Kidney (tissue), 14 donors: Measurements from ENCODE around the gene METTL27. TPM values are rescaled to one million over a fixed set of nuclear protein-coding genes. Genes with fewer than 3 reads are reported as not detected.

Source experiments
- DNase-seq, 5 donors: peaks; one replicate each; pipeline ENCODE4 v3.0.0-alpha.2; 2013 to 2020
- FAIRE-seq: peaks from 2 replicates; lab custom pipeline; 2012; peaks lifted over from hg19 to GRCh38; lab: Jason Lieb, UNC
- H3K27ac ChIP-seq, 2 donors: one replicate each; pipeline ENCODE4 v1.7.0; 2013; ENCODE audit warnings: low read depth in 2 of 2, low read length in 2 of 2, inconsistent platforms in 1 of 2
- H3K27me3 ChIP-seq: one replicate; pipeline ENCODE4 v1.7.1; 2013; ENCODE audit warnings: low read length, inconsistent platforms; ENCODE audit not compliant: control insufficient read depth, insufficient read depth
- H3K36me3 ChIP-seq, 3 donors: one replicate each; pipeline versions ENCODE4 v1.7.0 to v1.7.1; 2013; ENCODE audit warnings: low read length in 3 of 3, control low read depth in 1 of 3, inconsistent platforms in 1 of 3; ENCODE audit not compliant: insufficient read depth in 3 of 3, control insufficient read depth in 2 of 3
- H3K4me1 ChIP-seq, 3 donors: one replicate each; pipeline versions ENCODE4 v1.7.0 to v1.7.1; 2013; ENCODE audit warnings: low read length in 3 of 3, inconsistent platforms in 1 of 3, low read depth in 1 of 3; ENCODE audit not compliant: control insufficient read depth in 2 of 3, insufficient read depth in 2 of 3
- H3K4me3 ChIP-seq, 3 donors: one replicate each; pipeline versions ENCODE4 v1.7.0 to v1.8.1; 2013; ENCODE audit warnings: low read length in 3 of 3, control low read depth in 1 of 3, inconsistent platforms in 1 of 3
- H3K9ac ChIP-seq, 3 donors: one replicate each; pipeline versions ENCODE4 v1.7.0 to v1.7.1; 2013; ENCODE audit warnings: low read length in 3 of 3, control low read depth in 1 of 3, inconsistent platforms in 1 of 3
- H3K9me3 ChIP-seq, 3 donors: one replicate each; pipeline versions ENCODE4 v1.7.0 to v1.7.1; 2013; ENCODE audit warnings: low read length in 3 of 3, control low read depth in 1 of 3, inconsistent platforms in 1 of 3; ENCODE audit not compliant: control insufficient read depth in 2 of 3, insufficient read depth in 1 of 3
- intact Hi-C: fragments of 100-400 bp; cut with DNase I; formaldehyde crosslinking; loops from one replicate; pipeline ENCODE4 v1.11.1; 2022
- polyA plus RNA-seq: library from polyadenylated mRNA; stranded (reverse); fragments of 350-450 nt; fragmentation: Illumina TruSeq; extraction: RNeasy Lipid Tissue Mini Kit (QIAGEN cat#74804); gene quantifications from one replicate; pipeline ENCODE4 v1.2.3, GENCODE V29; 2014; ENCODE audit warnings: low read depth, low replicate concordance; ENCODE audit not compliant: insufficient read depth
- total RNA-seq: library from RNA; stranded (reverse); fragmentation: NEBNext Ultra II Directional; extraction: Animal tissue kit (Norgen Biotek cat#: 25700); gene quantifications from one replicate; pipeline ENCODE4 v1.2.1, GENCODE V29; 2021
- TF ChIP-seq, protein P1 (sequence below): IDR thresholded peaks from 3 replicates; pipeline ENCODE4 v1.5.1; 2012; ENCODE audit warnings: mild to moderate bottlenecking, moderate library complexity, borderline replicate concordance; ENCODE audit not compliant: insufficient read depth; ENCODE audit errors: extremely low read depth
- donor health status: control.
- donor health status: control.
- donor health status: control.
- donor health status: control.
- donor health status: control.
- donor health status: DM: yes; HTN: yes; CAD: no.
- donor health status: Normal renal cell carcinoma (clear cell type).

The METTL27 gene
- total and polyA plus RNA-seq, 2 donors from 2014 or later = 12.9 to 19.3 TPM

DNA sequence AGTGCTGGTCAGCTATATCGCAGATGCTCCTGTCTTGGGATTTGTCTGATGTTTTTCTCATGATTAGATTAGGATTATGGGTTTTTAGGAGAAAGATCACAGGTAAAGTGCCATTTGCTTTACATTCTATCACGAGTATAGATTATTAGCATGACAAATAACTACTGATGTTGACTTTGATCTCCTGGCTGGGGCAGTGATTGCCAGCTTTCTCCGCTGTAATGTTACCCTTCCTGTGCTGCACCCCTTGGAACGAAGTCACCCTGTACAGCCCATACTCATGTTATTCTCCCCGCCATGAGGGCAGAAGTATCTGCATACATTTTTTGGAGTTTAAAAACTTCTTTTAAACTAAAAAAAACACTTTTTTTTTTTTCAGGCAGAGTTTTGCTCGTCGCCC lies 22.3 kb downstream of the METTL27 start:
- DNase-seq = peak in 1 of 5 donors; percentile 7
- H3K9ac ChIP-seq = no peak overlapping the region
- intact Hi-C loops = no loop called here
- FAIRE-seq = no peak
- no peak overlapping the region for H3K4me3 ChIP-seq
- no peak overlapping the region for H3K27ac ChIP-seq
- H3K4me1 ChIP-seq = no peaks in the 10 kb centered on the region
- H3K9me3 ChIP-seq = no peaks in the 10 kb centered on the region
- TF ChIP-seq, protein P1, sequence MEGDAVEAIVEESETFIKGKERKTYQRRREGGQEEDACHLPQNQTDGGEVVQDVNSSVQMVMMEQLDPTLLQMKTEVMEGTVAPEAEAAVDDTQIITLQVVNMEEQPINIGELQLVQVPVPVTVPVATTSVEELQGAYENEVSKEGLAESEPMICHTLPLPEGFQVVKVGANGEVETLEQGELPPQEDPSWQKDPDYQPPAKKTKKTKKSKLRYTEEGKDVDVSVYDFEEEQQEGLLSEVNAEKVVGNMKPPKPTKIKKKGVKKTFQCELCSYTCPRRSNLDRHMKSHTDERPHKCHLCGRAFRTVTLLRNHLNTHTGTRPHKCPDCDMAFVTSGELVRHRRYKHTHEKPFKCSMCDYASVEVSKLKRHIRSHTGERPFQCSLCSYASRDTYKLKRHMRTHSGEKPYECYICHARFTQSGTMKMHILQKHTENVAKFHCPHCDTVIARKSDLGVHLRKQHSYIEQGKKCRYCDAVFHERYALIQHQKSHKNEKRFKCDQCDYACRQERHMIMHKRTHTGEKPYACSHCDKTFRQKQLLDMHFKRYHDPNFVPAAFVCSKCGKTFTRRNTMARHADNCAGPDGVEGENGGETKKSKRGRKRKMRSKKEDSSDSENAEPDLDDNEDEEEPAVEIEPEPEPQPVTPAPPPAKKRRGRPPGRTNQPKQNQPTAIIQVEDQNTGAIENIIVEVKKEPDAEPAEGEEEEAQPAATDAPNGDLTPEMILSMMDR = no peak
- H3K36me3 ChIP-seq = no peaks in the 10 kb centered on the region
- no peaks in the 10 kb centered on the region for H3K27me3 ChIP-seq

DNA sequence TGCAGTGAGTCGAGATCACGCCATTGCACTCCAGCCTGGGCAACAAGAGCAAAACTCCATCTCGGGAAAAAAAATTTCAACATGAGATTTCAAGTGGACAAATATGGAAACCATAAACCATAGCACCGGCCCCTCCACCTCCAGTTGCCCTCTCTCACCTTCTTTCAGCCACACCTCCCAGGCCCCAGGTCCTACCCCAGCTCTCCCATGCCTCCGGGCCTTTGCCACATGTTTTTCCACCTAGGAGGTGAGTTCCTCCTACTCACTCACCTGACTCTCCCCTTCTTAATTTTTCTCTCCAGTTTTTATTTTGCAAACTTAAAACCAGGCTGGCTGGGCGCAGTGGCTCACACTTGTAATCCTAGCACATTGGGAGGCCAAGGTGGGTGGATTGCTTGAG lies 25.2 kb downstream of the METTL27 start:
- FAIRE-seq = no peak
- intact Hi-C loops = no loop called here
- DNase-seq = peak in 2 of 5 donors; percentile 27 to 30

DNA sequence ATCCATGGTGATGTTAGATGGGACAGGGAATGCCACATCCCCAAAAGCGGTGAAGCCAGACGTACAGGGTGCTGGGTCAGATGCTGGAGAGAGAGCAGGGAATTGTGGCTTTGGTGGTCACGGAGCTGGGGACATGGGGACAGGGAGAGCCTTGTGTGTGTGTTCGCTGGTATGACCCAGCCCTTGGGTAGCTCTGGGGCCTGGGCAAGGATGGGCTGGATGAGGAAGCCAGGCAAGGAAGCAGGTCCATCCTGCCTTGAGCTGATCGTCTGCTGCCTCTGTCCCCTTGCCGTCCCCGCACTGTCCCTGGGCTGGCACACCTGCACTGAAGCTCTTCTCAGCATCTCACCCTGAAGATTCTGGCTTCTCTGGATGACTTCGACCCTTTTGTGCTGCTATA lies 26.9 kb downstream of the METTL27 start:
- intact Hi-C loops = no loop called here
- no peaks in the 10 kb centered on the region for H3K27me3 ChIP-seq
- H3K9ac ChIP-seq = no peak overlapping the region
- TF ChIP-seq, protein P1 = no peak
- H3K9me3 ChIP-seq = no peaks in the 10 kb centered on the region
- DNase-seq (peak in 2 of 5 donors; percentile 23 to 53), FAIRE-seq (no peak)
- no peaks in the 10 kb centered on the region for H3K36me3 ChIP-seq
- H3K4me1 ChIP-seq = no peaks in the 10 kb centered on the region
- no peak overlapping the region for H3K27ac ChIP-seq
- H3K4me3 ChIP-seq = no peak overlapping the region

More for the DNA sequence above, 25.2 kb downstream of the METTL27 start:
- Histone ChIP-seq H3K36me3 (no peaks in the 10 kb centered on the region), H3K27me3 (no peaks in the 10 kb centered on the region), H3K27ac (no peak overlapping the region), H3K4me1 (no peaks in the 10 kb centered on the region), H3K9me3 (no peaks in the 10 kb centered on the region), H3K9ac (no peak overlapping the region), H3K4me3 (no peak overlapping the region)
- TF ChIP-seq, protein P1 = no peak

DNA sequence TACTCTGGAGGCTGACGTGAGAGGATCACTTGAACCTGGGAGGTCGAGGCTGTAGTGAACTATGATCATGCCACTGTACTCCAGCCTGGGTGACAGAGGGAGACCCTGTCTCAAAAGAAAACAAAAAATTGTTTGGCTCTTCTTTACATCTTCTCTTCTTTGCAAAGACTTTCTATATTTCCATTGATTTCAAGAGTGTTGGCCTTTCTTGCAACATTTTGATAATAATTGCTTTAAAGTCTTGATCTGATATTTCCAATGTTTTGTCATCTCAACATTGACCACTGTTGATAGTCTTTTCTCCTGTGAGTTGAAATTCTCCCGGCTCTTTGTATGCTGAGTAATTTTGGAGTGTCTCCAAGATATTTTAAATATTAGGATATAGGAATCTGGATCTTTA lies 29.3 kb downstream of the METTL27 start:
- FAIRE-seq (no peak), DNase-seq (no peak)
- H3K9me3 ChIP-seq = no peaks in the 10 kb centered on the region
- no peaks in the 10 kb centered on the region for H3K4me1 ChIP-seq
- no peaks in the 10 kb centered on the region for H3K27me3 ChIP-seq
- no peak overlapping the region for H3K9ac ChIP-seq
- H3K4me3 ChIP-seq = no peak overlapping the region
- TF ChIP-seq, protein P1 = no peak
- intact Hi-C loops = no loop called here
- H3K27ac ChIP-seq = no peak overlapping the region
- no peaks in the 10 kb centered on the region for H3K36me3 ChIP-seq
